COR-L47 (cell line): ENCODE results near the gene SLC5A5.

ENCODE experiments used
- DNase-seq: peaks from one replicate; lab custom pipeline; 2025; lab: John Stamatoyannopoulos, UW

Gene SLC5A5

DNA sequence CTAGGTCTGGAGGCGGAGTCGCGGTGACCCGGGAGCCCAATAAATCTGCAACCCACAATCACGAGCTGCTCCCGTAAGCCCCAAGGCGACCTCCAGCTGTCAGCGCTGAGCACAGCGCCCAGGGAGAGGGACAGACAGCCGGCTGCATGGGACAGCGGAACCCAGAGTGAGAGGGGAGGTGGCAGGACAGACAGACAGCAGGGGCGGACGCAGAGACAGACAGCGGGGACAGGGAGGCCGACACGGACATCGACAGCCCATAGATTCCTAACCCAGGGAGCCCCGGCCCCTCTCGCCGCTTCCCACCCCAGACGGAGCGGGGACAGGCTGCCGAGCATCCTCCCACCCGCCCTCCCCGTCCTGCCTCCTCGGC lies at the start of gene SLC5A5:
Gene SLC5A5, plus strand, starts transcription at position 68 of the 373 bp plus-strand sequence. CDS start 375 bp downstream, outside the sequence.
- DNase-seq: no peak

DNA sequence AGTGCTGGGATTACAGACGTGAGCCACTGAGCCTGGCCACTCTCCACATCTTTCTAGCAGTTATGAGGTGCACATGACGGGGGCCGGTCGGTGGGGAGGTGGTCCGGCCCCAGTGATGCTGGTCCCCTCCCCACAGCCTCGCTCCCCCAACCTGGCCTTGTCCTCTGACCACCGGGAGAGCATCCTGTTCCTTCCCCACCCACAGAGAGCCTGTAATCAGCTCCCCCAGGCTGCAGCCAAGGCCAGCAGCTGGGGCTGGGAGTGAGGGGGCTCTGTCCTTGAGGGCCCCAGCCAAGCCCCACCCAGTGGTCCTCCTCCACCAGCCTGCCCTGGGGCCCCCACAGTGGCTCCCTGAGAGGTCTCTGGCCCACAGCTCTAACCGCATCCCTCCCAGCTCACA lies 47.4 kb upstream of the SLC5A5 start:
- no peak for DNase-seq

GRCh38 chr19:17826508-17827056 lies 45.2 kb upstream of the SLC5A5 start:
- no peak for DNase-seq

- DNase-seq: no peak
Measured at GRCh38 chr19:17829855-17830566, 41.7 kb upstream of the SLC5A5 start.

DNA sequence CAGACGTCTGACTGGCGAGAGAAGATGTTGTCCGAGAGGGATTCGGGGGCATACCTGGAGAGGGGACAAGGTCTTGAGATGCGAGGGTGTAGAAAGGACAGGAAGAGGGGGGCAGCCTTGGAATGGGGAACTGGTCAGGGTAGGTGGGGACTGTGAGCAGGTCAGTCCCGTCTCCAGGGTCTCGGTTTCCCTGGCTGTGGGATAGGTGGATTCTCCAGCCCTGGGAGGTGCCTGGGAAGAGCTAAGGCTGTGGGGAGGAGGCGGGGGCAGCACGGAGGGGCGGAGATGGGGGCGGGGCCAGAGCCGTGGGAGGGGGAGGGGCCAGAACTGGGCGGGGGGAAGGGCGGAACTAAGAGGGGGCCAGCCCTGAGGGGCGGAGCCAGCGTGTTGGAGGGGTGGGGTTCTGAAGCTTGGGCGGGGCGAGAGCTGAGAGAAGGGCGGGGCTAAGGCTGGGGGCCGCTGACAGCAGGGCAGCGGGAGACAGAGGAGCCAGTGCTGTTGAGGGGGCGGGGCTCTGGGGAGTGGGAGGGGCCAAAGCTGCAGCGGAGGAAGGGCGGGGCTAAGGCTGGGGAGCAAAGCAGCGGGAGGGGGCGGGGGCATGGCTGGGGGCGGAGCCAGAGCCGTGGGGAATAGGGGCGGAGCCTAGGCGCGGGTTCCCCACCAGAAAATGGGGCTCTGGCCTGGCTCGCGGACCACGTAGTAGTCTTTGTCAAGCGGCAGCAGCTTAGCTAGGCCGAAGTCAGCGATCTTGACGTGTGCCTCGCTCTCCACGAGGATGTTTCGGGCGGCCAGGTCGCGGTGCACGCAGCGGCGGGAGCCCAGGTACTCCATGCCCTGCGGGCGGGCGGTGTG lies 41.0 kb upstream of the SLC5A5 start:
- DNase-seq: no peak

DNA sequence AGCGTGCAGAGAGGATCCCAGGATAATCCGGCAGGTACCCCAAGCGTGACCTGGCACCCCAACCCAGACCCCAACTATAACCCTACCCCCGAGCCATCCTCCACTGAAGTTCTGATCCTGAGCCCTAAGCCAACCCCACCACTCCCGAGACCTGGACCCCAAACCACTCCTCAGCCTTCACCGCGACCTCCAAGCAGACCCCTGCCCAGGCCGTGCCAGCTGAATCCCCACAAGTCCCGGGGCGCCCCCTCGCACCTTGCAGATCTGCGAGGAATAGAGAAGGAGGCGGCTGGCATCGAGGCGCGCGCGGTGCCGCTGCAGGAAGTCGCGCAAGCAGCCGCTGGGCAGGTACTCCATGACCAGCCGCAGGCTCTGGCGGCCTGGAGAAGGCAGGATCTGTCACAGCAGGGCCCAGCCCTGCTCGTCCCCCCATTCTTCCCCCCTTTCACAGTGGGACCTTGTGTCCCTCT lies 40.3 kb upstream of the SLC5A5 start:
- DNase-seq: no peak

DNA sequence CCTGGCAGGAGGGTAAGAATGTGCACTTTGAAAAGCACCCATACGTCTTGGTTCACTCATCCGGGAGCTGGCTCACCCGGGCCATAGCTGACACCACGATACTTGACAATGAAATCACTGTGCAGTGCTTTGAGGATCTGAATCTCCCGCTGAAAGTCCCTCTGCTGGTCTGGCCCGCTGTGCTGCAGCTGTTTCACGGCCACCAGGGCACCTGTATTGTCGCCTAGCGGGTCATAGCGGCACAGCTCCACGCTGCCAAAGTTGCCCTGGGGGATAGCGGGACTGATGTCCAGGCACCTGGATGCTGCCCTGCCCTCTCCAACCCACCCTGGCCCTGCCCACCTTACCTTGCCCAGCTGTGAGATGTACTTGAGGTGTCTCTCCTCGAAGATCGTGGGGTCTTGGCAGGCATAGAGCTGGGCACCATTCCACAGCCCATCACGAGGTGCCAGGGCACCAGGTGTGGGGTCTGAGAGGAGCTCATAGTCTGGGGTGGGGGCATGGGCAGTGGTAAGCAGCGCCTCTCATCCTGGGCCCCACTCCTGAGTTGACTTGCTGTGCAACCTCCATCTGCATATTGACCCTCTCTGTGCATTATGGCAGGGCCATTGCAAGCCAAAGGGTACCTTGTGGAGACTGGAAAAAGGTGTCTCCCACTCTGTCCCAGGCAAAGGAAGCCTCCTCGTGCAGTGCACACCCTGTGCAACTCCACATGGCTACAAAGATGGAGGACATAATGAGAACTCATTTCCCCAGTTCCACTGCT lies 39.1 kb upstream of the SLC5A5 start:
- DNase-seq: no peak

GRCh38 chr19:17834350-17835181 lies 37.2 kb upstream of the SLC5A5 start:
- DNase-seq: no peak

DNA sequence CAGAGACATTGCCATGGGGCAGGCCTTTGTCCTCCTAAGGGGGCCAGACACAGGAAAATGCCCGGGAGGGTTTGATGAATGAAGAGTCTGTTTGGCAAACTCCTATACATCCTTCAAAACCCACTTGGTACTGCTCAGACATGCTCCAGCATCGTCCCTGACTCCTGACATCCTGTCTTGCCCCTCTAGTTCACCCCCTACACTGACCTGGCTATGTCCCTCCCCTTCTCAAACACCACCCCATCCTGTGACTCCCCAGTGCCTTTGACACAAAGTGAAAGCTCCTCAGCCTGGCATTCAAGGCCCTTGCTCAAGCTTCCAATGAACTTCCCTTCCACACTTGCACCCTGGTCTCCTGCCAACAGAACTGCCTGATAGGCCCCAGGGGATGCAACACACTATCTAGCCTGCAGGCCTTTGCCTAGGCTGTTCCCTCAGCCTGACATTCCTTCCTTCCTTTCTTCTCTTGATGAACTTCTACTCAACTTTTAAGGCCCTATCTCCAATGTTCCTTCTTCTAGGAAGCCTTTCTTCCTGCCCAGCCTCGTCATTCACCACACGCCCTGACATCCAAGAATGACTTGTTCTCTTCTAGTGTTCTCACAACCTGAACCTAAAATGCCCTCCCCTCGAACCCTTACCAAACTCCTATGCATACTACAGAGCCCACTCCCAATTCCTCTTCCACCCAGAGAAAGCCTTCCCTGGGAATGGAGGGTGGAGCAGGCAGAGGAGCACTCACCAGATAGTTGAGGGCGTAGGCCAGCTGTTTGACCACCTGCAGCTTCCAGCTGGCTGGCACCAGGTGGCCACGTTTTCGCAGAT lies 36.4 kb upstream of the SLC5A5 start:
- DNase-seq: no peak

DNA sequence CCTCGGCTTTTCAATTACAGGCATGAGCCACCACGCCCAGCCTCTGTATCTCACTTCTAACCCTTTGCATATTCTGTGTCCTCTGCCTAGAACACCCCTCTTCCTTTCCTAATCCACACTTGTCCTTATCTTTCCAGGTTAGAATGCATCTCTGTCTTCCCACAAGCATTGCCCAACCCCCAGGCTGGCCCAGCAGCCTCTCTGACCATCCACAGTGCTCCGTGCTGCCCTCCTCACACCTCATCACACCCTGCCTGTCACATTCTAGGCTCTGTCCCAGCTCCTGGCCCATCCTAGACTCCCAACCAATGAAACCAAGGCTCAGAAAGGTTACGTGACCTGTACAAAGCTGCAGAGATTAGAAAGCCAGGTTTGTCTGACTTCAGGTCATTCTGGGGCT lies 35.2 kb upstream of the SLC5A5 start:
- no peak for DNase-seq

DNA sequence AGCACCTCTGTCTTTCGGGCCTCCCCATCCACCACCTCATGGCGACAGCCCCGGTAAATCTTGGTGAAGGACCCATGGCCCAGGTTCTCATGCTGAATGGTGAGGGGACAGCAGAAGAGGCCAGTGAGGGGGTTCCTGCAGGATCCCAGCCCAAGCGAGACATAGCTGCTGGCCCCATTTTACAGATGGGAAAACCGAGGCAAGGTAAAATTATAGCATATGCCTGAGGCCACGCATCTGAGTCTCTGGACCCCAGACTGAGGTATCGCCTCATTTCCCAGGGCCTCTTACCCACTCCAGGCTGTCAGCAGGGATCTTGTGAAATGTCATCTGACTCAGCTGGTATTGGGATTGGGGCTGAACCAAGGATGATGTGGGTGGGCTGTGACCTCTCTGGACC lies 33.8 kb upstream of the SLC5A5 start:
- no peak for DNase-seq

DNA sequence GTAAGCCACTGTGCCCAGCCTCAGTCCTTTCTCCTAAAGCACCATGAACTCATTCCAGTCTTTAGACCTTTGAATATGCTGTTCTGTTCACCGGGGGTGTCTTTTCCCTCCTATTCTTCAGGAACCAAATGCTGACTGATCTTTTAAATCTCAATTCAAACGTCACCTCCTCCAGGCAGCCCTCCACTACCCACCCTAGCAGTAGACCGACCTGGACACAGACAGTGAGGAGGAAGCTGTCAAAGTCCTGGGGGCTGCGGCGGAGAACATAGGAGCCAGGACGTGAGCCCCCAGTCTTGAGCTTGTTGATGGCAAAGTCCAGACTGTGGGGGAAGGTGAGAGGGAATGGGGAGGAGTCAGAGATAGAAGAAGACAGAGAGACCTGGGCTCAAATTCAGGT lies 31.7 kb upstream of the SLC5A5 start:
- no peak for DNase-seq

DNA sequence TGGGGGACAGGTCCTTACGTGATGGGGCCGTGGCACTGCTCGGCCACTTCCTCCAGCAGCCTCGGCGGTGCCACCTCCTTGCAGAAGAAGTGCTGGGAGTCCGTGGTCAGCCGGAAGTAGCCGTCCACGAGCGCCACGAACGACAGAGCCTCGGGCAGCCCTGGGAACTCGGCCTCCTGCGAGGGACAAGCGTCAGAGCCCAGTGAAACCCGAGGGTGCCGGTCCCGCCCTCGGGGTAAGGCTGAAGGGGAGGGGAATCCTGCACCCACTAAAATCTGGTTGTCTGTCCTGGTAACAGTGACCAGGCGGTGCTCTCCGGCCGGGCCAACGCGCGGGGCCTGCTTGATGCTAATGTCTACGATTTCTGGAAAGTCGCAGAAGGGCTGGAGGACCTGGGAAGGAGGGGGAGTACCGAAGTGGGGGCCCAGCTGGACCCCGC lies 30.4 kb upstream of the SLC5A5 start:
- DNase-seq: no peak

DNA sequence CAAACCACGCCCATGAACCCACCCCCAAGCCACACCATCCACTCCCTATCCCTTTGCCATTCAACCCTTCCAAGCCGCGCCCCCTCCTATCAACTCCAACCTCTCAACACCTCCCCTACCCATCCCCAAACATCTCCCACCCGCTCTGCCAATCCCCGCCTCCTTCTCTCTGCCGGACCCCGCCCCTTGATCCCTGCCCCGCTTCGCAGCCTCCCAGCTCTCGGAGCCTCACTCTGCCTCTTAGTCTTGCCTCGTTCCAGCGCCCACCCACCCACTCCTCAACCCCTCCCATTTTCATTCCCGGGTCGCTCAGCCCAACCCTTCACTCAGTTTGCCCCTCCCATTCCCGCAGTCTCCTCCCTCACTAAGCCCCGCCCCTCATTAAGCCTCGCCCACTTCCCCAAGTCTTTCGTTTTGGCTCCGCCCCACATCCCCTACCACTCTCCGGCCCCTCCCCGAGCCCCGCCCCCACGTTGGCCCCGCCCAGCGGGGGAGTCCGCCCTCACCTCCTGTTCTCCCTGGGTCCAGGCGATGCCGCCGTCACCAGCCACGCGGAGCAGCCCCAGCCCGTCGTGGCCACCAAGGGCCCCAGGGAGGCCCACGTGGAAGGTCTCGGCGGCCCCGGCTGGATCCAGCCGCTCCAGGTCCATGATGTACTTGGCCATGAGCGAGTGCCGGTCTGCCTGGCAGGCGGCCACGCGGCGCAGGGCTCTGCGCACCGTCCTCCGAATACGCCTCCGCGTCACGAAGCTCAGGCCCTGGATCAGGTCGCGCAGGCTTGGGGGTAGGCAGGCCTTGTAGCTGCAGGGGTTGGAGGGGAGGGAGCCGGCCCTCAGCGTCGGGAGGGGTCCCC lies 29.7 kb upstream of the SLC5A5 start:
- DNase-seq: no peak

DNA sequence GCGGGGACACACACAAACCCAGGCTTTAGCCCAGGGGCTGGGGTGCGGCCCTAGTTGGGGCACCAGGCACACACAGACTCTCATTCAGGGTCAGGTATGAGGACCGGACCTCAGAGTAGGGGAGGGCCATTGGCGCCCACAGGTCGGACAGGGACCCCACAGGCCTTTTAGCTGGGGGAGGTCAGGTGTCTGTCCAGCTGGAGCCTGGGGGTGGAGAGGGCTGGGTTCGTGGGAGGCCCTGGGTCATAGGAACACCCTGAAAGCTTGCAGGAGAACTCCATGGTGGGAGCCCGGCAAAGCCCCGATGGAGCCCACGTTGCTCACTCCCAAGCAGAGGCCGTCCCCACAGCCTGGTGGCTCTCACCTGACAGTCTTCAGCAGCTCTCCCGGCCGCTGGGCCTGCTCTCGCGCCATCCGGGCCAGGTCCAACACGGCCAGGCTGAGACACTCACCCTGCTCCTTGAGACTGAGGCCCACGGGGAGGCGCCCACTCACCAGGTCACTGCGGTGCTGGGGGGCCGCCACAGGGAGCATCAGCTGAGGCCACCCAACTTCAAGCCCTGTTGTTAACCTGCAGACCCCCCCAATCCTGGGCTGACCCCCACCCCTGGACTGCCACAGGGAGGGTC lies 29.0 kb upstream of the SLC5A5 start:
- no peak for DNase-seq

DNA sequence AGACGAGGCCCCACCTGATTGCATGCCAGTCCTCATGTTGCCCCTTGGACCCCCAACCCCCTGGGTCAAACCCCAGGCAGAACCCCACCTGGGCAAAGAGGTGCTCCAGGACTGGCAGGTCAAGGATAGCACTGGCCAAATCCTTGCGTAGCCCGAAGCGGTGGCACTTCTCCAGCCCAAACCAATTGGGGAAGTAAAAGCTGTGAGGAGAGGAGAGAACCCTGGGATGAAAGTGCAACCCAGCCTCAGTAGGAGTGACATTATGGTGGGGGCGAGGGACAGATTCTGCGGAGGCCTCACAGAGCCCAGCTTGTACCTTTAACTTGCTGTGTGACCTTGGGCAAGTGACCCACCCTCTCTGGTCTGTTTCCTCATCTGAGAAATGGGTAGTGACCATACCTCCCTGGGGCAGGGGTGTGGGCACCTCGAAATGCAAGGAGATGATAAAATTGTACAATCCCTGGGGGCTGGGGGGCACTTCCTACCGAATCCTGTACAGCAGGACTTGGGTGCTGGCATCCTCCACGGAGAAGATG lies 28.4 kb upstream of the SLC5A5 start:
- no peak for DNase-seq

DNA sequence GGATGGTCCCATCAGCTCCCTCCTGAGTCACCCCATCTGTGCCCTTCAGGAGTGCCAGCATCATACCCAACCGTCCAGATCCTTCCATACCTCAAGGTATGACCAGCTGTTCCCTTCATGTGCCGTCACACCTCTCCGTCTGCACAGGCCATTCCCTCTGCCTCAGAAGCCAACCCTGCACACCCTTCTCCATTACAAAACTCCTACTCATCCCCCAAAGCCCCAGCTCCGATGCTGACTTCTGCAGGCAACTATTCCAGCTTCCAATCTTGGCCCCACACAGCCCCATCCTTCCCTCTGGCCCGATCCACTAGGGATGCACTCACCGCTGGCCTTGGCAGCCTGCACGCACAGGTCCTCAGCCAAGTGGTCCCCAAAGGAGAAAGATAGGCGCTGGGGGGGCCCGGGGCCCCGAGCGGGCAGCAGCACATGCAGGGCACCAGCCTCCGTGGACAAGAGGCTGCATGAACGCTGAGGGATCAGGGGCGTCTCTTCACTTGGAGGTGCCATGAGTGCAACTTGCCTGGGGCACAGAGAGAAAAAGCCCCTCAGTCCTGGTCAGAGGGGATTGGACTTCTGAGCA lies 27.7 kb upstream of the SLC5A5 start:
- DNase-seq: no peak

GRCh38 chr19:17846146-17846545 lies 25.6 kb upstream of the SLC5A5 start:
- DNase-seq: no peak
